A673 (cell line): ENCODE data around the gene PATJ.

ENCODE experiments used
- EZH2 ChIP-seq: fragments of 200-600 bp; sonication (generic); IDR thresholded peaks from 2 replicates; pipeline ENCODE4 v1.6.1; 2017; ENCODE audit warnings: borderline replicate concordance, low read depth, mild to moderate bottlenecking, mixed read lengths, antibody characterized with exemption, low read length; ENCODE audit not compliant: poor library complexity, severe bottlenecking
- TF ChIP-seq, protein P1 (sequence below): fragments of 300-800, 200-600 bp; sonication (generic); conservative IDR thresholded peaks from 2 replicates; pipeline ENCODE4 v1.5.1; 2017; ENCODE audit warnings: low read depth, mild to moderate bottlenecking, antibody characterized with exemption, low read length, moderate library complexity, mixed read lengths

DNA sequence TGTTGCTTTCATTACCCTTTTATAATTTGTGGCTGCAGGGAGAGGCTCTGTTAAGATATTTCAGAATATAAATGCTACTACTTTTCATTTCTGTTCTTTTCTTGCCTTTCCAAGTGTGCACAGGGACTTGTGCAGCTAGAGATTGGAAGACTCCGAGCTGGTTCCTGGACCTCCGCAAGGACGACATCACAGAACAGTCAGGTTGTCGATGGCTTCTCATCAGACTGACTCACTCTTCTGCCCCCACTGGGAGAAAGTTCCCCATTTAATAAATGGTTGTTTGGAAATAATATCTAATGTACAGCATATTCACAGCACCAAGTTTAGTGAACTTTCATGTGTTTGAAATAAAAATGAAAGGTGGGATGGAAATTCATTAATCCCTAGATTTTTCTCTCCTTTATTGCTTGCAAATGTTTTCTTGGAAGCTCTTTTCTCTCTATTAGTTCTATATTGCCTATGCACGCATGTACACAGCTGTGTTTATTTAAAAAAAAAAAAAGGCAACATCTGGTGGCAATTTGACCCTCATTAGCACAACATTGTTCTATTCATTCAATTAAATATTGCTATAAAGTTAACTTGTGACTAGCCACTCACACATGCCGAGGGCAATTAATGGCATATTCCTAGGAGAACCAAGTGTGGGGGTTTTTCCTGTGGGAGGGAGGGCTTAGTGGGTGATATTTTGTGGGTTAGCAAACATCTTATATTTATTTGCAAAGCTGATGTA lies 374.9 kb downstream of the PATJ start:
- TF ChIP-seq, protein P1, sequence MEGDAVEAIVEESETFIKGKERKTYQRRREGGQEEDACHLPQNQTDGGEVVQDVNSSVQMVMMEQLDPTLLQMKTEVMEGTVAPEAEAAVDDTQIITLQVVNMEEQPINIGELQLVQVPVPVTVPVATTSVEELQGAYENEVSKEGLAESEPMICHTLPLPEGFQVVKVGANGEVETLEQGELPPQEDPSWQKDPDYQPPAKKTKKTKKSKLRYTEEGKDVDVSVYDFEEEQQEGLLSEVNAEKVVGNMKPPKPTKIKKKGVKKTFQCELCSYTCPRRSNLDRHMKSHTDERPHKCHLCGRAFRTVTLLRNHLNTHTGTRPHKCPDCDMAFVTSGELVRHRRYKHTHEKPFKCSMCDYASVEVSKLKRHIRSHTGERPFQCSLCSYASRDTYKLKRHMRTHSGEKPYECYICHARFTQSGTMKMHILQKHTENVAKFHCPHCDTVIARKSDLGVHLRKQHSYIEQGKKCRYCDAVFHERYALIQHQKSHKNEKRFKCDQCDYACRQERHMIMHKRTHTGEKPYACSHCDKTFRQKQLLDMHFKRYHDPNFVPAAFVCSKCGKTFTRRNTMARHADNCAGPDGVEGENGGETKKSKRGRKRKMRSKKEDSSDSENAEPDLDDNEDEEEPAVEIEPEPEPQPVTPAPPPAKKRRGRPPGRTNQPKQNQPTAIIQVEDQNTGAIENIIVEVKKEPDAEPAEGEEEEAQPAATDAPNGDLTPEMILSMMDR = no peak
- TF ChIP-seq EZH2 = no peak
